ENCODE results near the gene ARID1A. TPM values are rescaled to one million over a fixed set of nuclear protein-coding genes. Genes with fewer than 3 reads are reported as not detected.

Gene ARID1A
- total and polyA plus RNA-seq, 2 of the 8 experiments (the other 6 are each of a cell fraction or from before 2014, with no cell fraction given) = 52.1 to 103 TPM

DNA sequence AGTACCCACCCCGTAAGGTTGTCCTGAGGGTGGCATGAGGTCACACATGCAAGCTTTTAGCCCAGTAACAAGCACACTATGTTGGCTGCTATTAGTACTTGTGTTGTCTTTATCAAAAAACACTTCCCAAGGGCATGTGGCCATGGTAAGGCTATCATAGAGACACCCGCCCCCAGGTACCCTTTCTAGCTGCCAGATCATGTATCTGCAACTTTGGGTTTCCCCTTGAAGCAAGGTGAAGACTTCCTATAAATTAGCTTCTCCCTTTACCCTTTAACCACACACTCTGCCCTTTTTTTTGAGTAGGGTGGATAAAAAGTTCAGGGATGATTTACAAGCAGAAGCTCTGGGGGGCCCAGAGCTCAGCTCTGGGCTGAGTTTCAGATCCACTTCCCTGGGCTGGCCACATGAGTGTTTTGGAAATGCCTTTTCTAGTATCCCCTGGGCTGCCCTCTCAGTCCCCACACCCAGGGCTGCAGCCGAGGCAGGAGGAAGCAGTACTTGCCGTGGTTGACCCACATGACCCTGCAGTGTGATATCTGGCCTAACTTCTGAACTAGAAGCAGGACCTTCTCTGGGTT, 132.7 kb downstream of the ARID1A start:
- H3K4me1 ChIP-seq (replicated peaks in 1 of 4; ENCODE audit: control insufficient read depth in 3 of 4, insufficient read depth in 4 of 4, low read length in 3 of 4) = peaks cover 6 to 9% (median 7%) of the 10 kb centered on the region in 4 experiments; a peak in 6 of 7 replicates
- peak overlapping the region in 1 of 2 experiments; percentile 4; a peak in 2 of 4 replicates for H3K4me2 ChIP-seq (ENCODE audit: insufficient read depth in 1 of 2, low read depth in 2 of 2, low read length in 2 of 2)
- no peak overlapping the region for H2BK20ac ChIP-seq (ENCODE audit: low read length)
- peaks cover 0 to 14% (median 4%) of the 10 kb centered on the region in 4 experiments; a peak in 5 of 8 replicates for H3K36me3 ChIP-seq (ENCODE audit: control insufficient read depth in 2 of 4, insufficient read depth in 4 of 4, low read length in 3 of 4)
- H3K56ac ChIP-seq (replicated peaks; ENCODE audit: insufficient read length, low read depth, low read length) = no peak overlapping the region
- no peaks in the 10 kb centered on the region for H3K27me3 ChIP-seq (replicated peaks in 1 of 4; ENCODE audit: control insufficient read depth in 3 of 4, extremely low read depth in 1 of 4, insufficient read depth in 3 of 4, low read length in 3 of 4)
- H3K18ac ChIP-seq (ENCODE audit: extremely low read depth, low read length) = no peak overlapping the region
- H2AK5ac ChIP-seq (ENCODE audit: low read depth, low read length) = no peak overlapping the region
- no peak overlapping the region for H4K91ac ChIP-seq (replicated peaks; ENCODE audit: insufficient read length, low read length)
- WGBS, 2 experiments (ENCODE audit: extremely low coverage in 1 of 2, insufficient coverage in 1 of 2, insufficient read length in 1 of 2, insufficient replicate concordance in 2 of 2, low coverage in 1 of 2, low lambda C conversion rate in 2 of 2, missing lambda C conversion rate in 1 of 2) = 88% methylated on average over 4 of the region's 4 CpGs; no CpG with 5 or more reads in 1 of the 2 experiments
- peaks cover 9 to 11% of the 10 kb centered on the region in 2 experiments for H4K20me1 ChIP-seq (replicated peaks in 1 of 2; ENCODE audit: control insufficient read depth in 1 of 2, insufficient read depth in 2 of 2, low read length in 2 of 2)
- H3K79me1 ChIP-seq (ENCODE audit: low read depth, low read length) = peaks cover 12% of the 10 kb centered on the region
- H3K79me2 ChIP-seq (ENCODE audit: control insufficient read depth in 1 of 2, insufficient read depth in 2 of 2, low read length in 2 of 2) = peaks cover 0 to 11% of the 10 kb centered on the region in 2 experiments; a peak in 1 of 4 replicates
- H2BK12ac ChIP-seq (ENCODE audit: low read depth, low read length) = no peak overlapping the region
- no peak overlapping the region for H2BK15ac ChIP-seq (ENCODE audit: low read length)
- no peak overlapping the region for H4K5ac ChIP-seq (ENCODE audit: insufficient read length, low read depth, low read length)
- no peak overlapping the region for H3K27ac ChIP-seq (ENCODE audit: low read depth, low read length)
- H4K8ac ChIP-seq (ENCODE audit: extremely low read depth, insufficient read depth, low read length) = no peak overlapping the region
- H3K9me3 ChIP-seq (ENCODE audit: insufficient read depth in 2 of 2, low read depth in 1 of 2, low read length in 1 of 2) = no peaks in the 10 kb centered on the region
- no peak for FAIRE-seq
- no peak overlapping the region for H3K14ac ChIP-seq (ENCODE audit: insufficient read length)
- no peak overlapping the region for H2AFZ ChIP-seq (ENCODE audit: low read length)
- no peak overlapping the region; a peak in 1 of 7 replicates for H3K9ac ChIP-seq (replicated peaks in 1 of 4; ENCODE audit: extremely low read depth in 1 of 4, low read depth in 3 of 4, low read length in 3 of 4)
- no peak overlapping the region for H2BK120ac ChIP-seq (replicated peaks; ENCODE audit: low read depth, low read length)
- no peak overlapping the region for H2BK5ac ChIP-seq (ENCODE audit: low read depth, low read length)
- ChIA-PET POLR2A (ENCODE audit: partially characterized antibody) (interaction anchor here (1.2 to 1.6 kb wide), 3 partner anchors 37 to 269 kb away, joined by 3 to 4 read pairs (median 3); partner anchors contain the start of gene GPN2), CTCF (ENCODE audit: partially characterized antibody) (interaction anchor here (0.6 to 12.8 kb wide), 6 partner anchors 10 to 290 kb away, joined by 3 to 125 read pairs (median 4); partner anchors contain the start of gene SFN)
- no peak overlapping the region for H3K4me3 ChIP-seq (ENCODE audit: extremely low read depth in 1 of 4, insufficient read depth in 2 of 4, low read depth in 3 of 4, low read length in 4 of 4)
- H3K23ac ChIP-seq (ENCODE audit: insufficient read length) = no peak overlapping the region
- no peak overlapping the region for H3K4ac ChIP-seq (replicated peaks; ENCODE audit: insufficient read length, low read depth, low read length)
- H3K23me2 ChIP-seq (ENCODE audit: low read depth, low read length) = peaks cover 6% of the 10 kb centered on the region; the same call in 1 of the 2 replicates
- no peak for DNase-seq (ENCODE audit: low read depth in 1 of 2, low spot score in 2 of 2)
- TF ChIP-seq MAFK (IDR thresholded peaks at IDR 0.05; ENCODE audit: low read depth, low read length) (no peak), SIRT6 (IDR thresholded peaks at IDR 0.05; ENCODE audit: low read length) (no peak), KDM4A (IDR thresholded peaks at IDR 0.05; ENCODE audit: low read depth, low read length, severe bottlenecking) (no peak), RAD21 (IDR thresholded peaks at IDR 0.05 in 1 of 2, conservative IDR thresholded peaks at IDR 0.05 in 1 of 2; ENCODE audit: low read depth in 2 of 2, low read length in 2 of 2) (no peak), TAF7 (optimal IDR thresholded peaks at IDR 0.05; ENCODE audit: borderline replicate concordance, low read depth, low read length) (no peak), CREB1 (IDR thresholded peaks at IDR 0.05) (no peak), PHF8 (conservative IDR thresholded peaks at IDR 0.05; ENCODE audit: low read depth, low read length) (no peak), RNF2 (IDR thresholded peaks at IDR 0.05; ENCODE audit: borderline replicate concordance, low read depth, low read length, missing control alignments, poor library complexity, severe bottlenecking) (no peak), SAP30 (IDR thresholded peaks at IDR 0.05; ENCODE audit: insufficient read depth, insufficient replicate concordance, low read length) (no peak)

All from H1 (cell line).